HEK293 (cell line): ENCODE data around the gene TTC4.

ENCODE experiments used
- ATF2 ChIP-seq: fragments of 450-650 bp; formaldehyde crosslinking; IDR thresholded peaks from 2 replicates; pipeline ENCODE4 v1.5.1; 2016; ENCODE audit warnings: missing biosample characterization, missing genetic modification characterization, low read depth
- EGR2 ChIP-seq: fragments of 450-650 bp; formaldehyde crosslinking; IDR thresholded peaks from 2 replicates; pipeline ENCODE4 v1.5.1; 2016; ENCODE audit warnings: low read depth, missing biosample characterization, missing genetic modification characterization
- GLIS2 ChIP-seq: fragments of 450-650 bp; formaldehyde crosslinking; IDR thresholded peaks from 2 replicates; pipeline ENCODE4 v1.5.1; 2016; ENCODE audit warnings: missing biosample characterization, missing genetic modification characterization
- IKZF3 ChIP-seq: fragments of 450-650 bp; IDR thresholded peaks from 2 replicates; pipeline ENCODE4 v1.5.0; 2018; ENCODE audit warnings: missing biosample characterization, mild to moderate bottlenecking, missing genetic modification characterization, moderate library complexity
- PRDM4 ChIP-seq: fragments of 450-650 bp; formaldehyde crosslinking; IDR thresholded peaks from 2 replicates; pipeline ENCODE4 v1.5.1; 2017; ENCODE audit warnings: missing biosample characterization, missing genetic modification characterization
- SCRT1 ChIP-seq: fragments of 450-650 bp; formaldehyde crosslinking; IDR thresholded peaks from 2 replicates; pipeline ENCODE4 v1.5.1; 2016; ENCODE audit warnings: missing biosample characterization, missing genetic modification characterization, borderline replicate concordance
- WT1 ChIP-seq: fragments of 450-650 bp; formaldehyde crosslinking; IDR thresholded peaks from 2 replicates; pipeline ENCODE4 v1.5.1; 2016; ENCODE audit warnings: missing biosample characterization, missing genetic modification characterization
- ZBTB1 ChIP-seq: fragments of 450-650 bp; formaldehyde crosslinking; IDR thresholded peaks from 2 replicates; pipeline ENCODE4 v1.5.1; 2016; ENCODE audit warnings: missing biosample characterization, missing genetic modification characterization
- ZFP69B ChIP-seq: fragments of 450-650 bp; formaldehyde crosslinking; IDR thresholded peaks from 2 replicates; pipeline ENCODE4 v1.5.1; 2016; ENCODE audit warnings: missing biosample characterization, missing genetic modification characterization
- ZNF114 ChIP-seq: fragments of 450-650 bp; formaldehyde crosslinking; IDR thresholded peaks from 2 replicates; pipeline ENCODE4 v1.5.0; 2017; ENCODE audit warnings: missing biosample characterization, missing genetic modification characterization
- ZNF175 ChIP-seq: fragments of 450-650 bp; formaldehyde crosslinking; IDR thresholded peaks from 2 replicates; pipeline ENCODE4 v1.5.1; 2016; ENCODE audit warnings: missing biosample characterization, missing genetic modification characterization
- ZNF214 ChIP-seq: fragments of 450-650 bp; formaldehyde crosslinking; IDR thresholded peaks from 2 replicates; pipeline ENCODE4 v1.5.1; 2017; ENCODE audit warnings: missing biosample characterization, mild to moderate bottlenecking, missing genetic modification characterization, borderline replicate concordance
- ZNF239 ChIP-seq: fragments of 450-650 bp; formaldehyde crosslinking; IDR thresholded peaks from 2 replicates; pipeline ENCODE4 v1.5.1; 2016; ENCODE audit warnings: missing biosample characterization, missing genetic modification characterization
- ZNF280C ChIP-seq: fragments of 450-650 bp; formaldehyde crosslinking; IDR thresholded peaks from 2 replicates; pipeline ENCODE4 v1.5.1; 2016; ENCODE audit warnings: missing biosample characterization, missing genetic modification characterization
- ZNF280D ChIP-seq: fragments of 450-650 bp; formaldehyde crosslinking; IDR thresholded peaks from 2 replicates; pipeline ENCODE4 v1.5.1; 2016; ENCODE audit warnings: missing biosample characterization, missing genetic modification characterization
- ZNF311 ChIP-seq: fragments of 450-650 bp; formaldehyde crosslinking; IDR thresholded peaks from 2 replicates; pipeline ENCODE4 v1.5.1; 2017; ENCODE audit warnings: missing biosample characterization, missing genetic modification characterization, borderline replicate concordance
- ZNF398 ChIP-seq: fragments of 450-650 bp; formaldehyde crosslinking; IDR thresholded peaks from 2 replicates; pipeline ENCODE4 v1.5.1; 2017; ENCODE audit warnings: missing biosample characterization, missing genetic modification characterization
- ZNF433 ChIP-seq: fragments of 450-650 bp; formaldehyde crosslinking; IDR thresholded peaks from 2 replicates; pipeline ENCODE4 v1.5.1; 2016; ENCODE audit warnings: missing biosample characterization, missing genetic modification characterization, low read depth
- ZNF521 ChIP-seq: fragments of 450-650 bp; formaldehyde crosslinking; IDR thresholded peaks from 2 replicates; pipeline ENCODE4 v1.5.1; 2017; ENCODE audit warnings: missing biosample characterization, mild to moderate bottlenecking, missing genetic modification characterization
- ZNF677 ChIP-seq: fragments of 450-650 bp; IDR thresholded peaks from 2 replicates; pipeline ENCODE4 v1.5.0; 2018; ENCODE audit warnings: missing biosample characterization, mild to moderate bottlenecking, missing genetic modification characterization, moderate library complexity
- ZNF707 ChIP-seq: fragments of 450-650 bp; formaldehyde crosslinking; IDR thresholded peaks from 2 replicates; pipeline ENCODE4 v1.5.1; 2016; ENCODE audit warnings: missing biosample characterization, missing genetic modification characterization
- ZNF747 ChIP-seq: fragments of 450-650 bp; formaldehyde crosslinking; IDR thresholded peaks from 2 replicates; pipeline ENCODE4 v1.5.1; 2016; ENCODE audit warnings: missing biosample characterization, missing genetic modification characterization
- ZNF768 ChIP-seq: fragments of 450-650 bp; formaldehyde crosslinking; IDR thresholded peaks from 2 replicates; pipeline ENCODE4 v1.5.1; 2018; ENCODE audit warnings: missing biosample characterization, mild to moderate bottlenecking, missing genetic modification characterization
- ZNF785 ChIP-seq: fragments of 450-650 bp; formaldehyde crosslinking; IDR thresholded peaks from 2 replicates; pipeline ENCODE4 v1.5.1; 2016; ENCODE audit warnings: missing biosample characterization, missing genetic modification characterization
- ZSCAN4 ChIP-seq: fragments of 450-650 bp; formaldehyde crosslinking; IDR thresholded peaks from 2 replicates; pipeline ENCODE4 v1.5.1; 2017; ENCODE audit warnings: missing biosample characterization, missing genetic modification characterization

Gene TTC4

GRCh38 chr1:54715493-54716298, at the start of gene TTC4 (continued):
- TF ChIP-seq ZNF280D (tag by site-specific recombination) (no peak), ZNF433 (tag by site-specific recombination) (no peak), ZFP69B (tag by site-specific recombination) (peak; percentile 85), ZNF280C (no peak), ZNF114 (tag by site-specific recombination) (no peak), IKZF3 (tag by site-specific recombination) (peak; percentile 75), ZNF175 (tag by site-specific recombination) (no peak), ATF2 (tag by site-specific recombination) (peak; percentile 67), ZNF707 (tag by site-specific recombination) (no peak), PRDM4 (tag by site-specific recombination) (peak; percentile 54; the same call in 1 of the 2 replicates), ZNF214 (tag by site-specific recombination) (no peak), ZNF785 (tag by site-specific recombination) (0 out of 2 replicates have a peak, but pooled peaks have one; percentile 72), ZNF311 (tag by site-specific recombination) (no peak), ZNF768 (tag by site-specific recombination) (no peak), ZNF398 (tag by site-specific recombination) (peak; percentile 69), ZSCAN4 (tag by site-specific recombination) (0 out of 2 replicates have a peak, but pooled peaks have one; percentile 27), ZBTB1 (tag by site-specific recombination) (no peak), ZNF239 (tag by site-specific recombination) (peak; percentile 68; the same call in 1 of the 2 replicates), EGR2 (no peak), ZNF747 (tag by site-specific recombination) (no peak), ZNF677 (tag by site-specific recombination) (no peak), SCRT1 (no peak), WT1 (tag by site-specific recombination) (0 out of 2 replicates have a peak, but pooled peaks have one; percentile 48), GLIS2 (peak; percentile 27; the same call in 1 of the 2 replicates), ZNF521 (tag by site-specific recombination) (no peak)
